HG03175 (cell line): Measurements from ENCODE around the gene CLEC12A.
A peak's percentile ranks its signal among the peaks of the same experiment; 100 is the strongest.
"Not testable (repeated sequence)": the region's sequence is repeated elsewhere in the genome, so short reads cannot be mapped to it uniquely, and the experiment has no call there.

Source experiments
- ATAC-seq: cut with Tn5 transposase; IDR thresholded peaks from one replicate; pipeline ENCODE4 v1.9.1; 2021; ENCODE audit warnings: mild to moderate bottlenecking, moderate library complexity; ENCODE audit not compliant: unreplicated experiment

Gene CLEC12A

DNA sequence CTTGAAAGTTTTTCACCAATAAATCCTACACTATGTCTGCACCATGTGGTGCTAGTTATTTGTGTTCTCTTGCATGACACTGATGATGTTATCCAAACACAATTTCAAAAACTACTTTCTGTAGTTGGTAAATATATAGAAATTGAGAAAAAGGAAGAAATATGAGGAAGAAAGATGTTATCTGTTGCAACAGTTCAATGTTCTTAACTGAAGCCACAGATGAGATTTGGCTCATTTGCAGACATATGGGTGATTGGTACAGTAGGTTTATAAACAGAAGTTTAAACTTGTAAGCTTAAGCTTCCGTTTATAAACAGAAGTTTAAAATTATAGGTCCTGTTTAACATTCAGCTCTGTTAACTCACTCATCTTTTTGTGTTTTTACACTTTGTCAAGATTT lies at the start of gene CLEC12A:
Gene CLEC12A (plus strand): TSS at position 229 of the 400 bp plus-strand sequence. CDS start 188 bp downstream, outside the sequence.
- no peak for ATAC-seq

DNA sequence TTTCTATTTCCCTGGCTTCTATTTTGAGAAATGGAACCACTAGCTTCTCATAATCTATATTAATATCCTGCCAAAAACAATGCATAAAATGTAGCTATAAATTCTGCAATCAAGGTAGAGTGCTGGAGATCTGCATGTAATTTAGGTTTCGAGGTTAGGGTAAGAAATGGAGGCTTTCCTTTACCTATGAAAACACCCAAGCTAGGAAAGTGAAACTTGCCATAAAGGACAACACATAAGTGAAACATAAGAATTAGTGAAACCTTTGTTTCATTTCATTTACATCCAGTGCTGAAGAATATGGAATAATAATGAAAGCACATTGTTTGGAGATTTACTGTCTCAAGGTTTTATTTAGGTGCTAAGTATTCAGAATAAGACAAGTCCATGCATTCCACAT lies 48.8 kb upstream of the CLEC12A start:
- ATAC-seq: no peak

DNA sequence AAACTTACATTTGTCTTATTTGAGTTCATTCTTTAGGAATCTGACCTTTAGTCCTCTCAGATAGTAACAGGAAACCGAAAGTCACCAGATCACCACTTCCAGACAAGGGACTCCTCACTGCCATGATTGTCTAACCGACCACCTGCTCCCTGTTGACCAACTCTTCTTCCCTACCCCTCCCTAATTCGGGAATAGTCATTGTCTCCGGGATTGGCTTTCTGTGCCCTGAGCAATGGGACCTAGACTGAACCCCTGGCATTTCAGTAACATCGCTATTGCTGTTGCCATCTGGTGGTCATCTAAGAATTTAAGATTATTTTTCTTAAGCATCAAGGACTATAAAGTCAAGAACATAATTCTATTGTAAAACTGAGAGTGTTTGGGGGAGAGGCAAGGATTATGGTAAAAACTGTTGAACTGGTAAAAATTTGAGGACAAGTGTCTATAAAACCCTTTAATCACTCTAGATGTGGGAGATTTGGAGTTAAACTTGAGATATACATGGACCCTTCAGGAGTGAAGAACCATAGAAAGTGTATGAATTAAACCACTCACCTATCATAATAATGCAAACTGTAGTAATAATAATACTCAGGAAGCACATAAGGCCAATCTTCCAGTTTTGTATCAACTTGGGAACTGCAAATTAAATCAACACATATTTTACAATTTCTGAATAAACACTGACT lies 45.4 kb upstream of the CLEC12A start:
- no peak for ATAC-seq

DNA sequence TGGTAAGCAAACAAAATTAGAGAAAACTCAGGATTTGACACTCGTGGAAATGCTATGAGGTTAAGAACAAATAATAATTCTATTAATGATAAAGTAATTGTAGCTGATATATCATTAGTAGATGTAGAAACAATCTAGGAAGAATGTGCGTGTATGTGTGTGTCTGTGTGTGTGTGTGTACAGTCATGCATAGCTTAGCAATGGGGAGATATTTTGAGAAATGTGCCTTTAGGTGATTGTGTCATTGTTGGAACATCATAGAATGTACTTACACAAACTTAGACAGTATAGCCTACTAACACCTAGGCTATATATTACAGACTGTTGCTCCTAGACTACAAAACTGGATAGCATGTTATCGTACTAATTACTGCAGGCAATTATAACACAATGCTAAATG lies 44.3 kb upstream of the CLEC12A start:
- no peak for ATAC-seq

DNA sequence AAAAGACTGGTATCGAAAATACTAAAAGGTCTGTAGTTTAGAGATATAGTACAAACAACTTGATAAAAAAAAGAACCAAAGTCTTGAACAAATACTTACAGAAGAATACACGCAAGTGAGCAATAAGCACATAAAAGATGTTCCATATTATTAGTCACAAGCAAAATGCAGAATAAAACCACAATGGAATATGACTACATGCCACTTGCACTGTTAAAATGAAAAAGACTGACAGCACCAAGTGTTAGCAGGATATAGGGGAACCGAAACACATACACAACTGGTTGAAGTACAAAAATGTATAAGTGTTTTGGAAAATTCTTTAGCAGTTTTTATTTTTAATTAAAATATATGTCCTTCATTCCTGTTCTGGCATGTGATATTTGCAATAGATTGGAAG lies 42.6 kb upstream of the CLEC12A start:
- no peak for ATAC-seq

DNA sequence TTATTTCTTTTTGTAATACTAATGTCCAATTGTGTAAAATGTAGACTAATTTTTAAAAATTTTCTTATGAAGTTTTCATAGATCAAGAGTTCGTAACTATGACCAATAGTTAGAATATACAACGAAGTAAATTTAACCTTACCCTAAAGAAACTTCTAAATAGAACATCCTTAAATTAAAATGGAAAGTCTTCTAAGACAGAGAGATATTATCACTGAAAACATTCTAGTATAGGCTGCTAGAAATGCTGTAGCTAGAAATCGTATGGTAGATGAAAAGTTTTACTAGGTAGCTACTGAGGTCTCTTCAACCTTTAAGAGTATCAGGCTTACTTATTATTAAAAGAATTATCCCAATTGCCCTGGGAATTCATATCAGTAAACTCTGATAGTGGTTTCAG lies 40.0 kb upstream of the CLEC12A start:
- ATAC-seq: no peak

DNA sequence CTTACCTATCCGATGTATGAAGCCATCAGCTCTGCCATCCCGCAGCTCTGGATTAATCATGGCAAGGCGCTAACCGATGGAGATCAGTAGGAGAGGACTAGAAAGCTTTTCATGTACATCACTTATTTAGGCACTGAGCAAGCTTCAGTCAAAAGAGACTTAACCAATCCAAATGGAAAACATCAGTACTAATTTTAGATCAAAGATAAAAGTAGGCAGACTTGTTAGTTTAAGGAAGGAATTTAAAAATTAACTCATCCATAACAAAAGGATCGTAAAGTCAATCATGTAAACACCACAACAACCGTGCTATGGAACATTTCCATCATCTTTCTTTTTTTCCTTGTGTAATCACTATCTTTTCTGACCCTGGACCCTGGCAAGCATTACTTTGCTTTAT lies 38.9 kb upstream of the CLEC12A start, which contains the start of gene CLEC2A:
Gene CLEC2A (minus strand): TSS at position 101 of the 400 bp plus-strand sequence. CDS start 41 bp downstream, at position 60.
- ATAC-seq: no peak

DNA sequence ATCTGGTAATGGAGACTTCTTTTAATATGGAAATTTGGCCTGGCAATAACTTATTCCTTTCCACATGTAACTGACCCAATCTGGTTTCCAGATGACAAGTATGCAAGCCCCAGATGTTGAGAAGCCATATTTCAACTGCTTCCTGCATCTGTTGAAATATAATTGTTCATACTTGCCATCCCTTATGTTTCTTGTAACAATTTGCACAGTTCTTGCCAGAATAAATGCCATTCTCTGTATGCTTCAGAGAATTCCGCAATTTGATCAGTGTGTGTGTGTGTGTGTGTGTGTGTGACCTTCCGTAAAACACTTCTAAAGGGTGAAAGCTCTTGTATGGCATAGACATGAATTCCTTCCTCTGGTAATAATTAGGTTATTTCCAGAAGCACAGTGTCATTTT lies 37.3 kb upstream of the CLEC12A start:
- ATAC-seq: no peak

DNA sequence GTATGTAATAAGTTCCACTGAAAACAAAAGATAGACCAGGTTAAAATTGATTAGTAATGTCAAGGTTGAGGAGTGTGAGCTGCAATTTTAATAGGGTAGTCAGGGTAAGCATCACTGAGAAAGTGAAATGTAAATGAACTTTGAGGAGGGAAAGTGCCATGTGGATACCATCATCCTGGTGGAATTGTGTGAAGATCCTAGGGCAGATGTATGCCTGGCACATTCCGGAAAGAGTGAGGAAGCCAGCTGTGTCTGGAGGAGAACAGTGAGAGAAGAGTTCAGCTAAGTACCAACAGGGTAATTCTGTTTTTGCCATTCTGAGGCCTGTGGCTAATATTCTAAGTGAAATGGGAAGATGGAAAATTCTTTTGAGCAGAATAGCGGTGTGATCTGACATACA lies 36.2 kb upstream of the CLEC12A start:
- no peak for ATAC-seq

DNA sequence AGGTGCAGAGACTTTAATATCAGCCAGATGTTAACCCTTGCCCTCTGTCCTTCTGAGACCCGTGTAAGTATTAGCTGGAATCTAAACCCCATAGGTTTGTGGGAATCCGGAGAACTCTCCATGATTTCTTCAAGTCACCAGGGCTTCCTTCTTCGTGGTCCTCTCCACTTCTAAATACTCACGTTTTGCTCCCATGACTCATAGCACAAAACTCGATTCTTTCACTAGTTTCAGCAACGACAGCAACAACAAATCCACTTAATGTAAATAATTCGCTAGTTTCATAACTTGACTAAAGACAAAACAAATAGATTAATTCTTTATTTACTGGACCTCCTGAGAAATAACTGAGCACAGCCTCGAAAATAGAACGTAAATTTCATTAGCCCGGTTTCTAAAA lies 34.6 kb upstream of the CLEC12A start:
- ATAC-seq: no peak

DNA sequence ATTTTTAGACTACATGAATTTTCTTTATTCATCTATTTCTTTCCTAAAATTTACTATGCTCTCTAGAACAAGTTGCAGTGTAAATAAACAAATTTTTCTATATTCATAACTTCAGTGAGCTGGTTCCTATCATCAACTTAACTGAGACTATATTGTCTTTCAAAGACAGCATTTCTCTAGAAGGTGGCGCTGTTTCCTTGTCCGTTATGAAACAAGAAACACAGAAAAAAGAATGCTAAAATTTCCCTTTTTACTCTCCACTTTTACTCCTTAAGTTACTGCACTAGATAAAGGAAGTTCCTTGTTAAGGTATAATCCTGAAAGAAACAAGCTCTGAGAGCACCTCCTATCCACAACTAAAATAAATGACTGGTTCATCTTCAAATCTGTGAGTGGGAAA lies 30.8 kb upstream of the CLEC12A start:
- ATAC-seq: no peak

DNA sequence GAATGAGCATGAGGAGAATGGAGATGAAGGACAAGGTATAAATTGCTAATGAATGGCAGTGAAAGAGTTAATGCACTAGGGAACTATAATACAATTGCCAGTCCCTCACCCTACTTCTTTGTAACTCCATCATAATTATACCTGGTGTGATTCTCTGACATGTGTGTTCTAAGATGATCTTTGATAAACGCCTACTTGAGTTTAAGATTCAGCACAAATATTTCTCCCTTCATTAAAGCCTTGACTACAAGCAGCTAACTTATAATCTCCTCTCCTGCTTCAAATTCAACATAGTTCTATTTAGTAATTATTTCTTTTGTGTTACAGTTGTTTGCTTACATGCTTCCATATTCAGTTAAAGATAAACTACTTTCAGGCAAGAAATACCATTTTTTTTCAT lies 29.4 kb upstream of the CLEC12A start:
- ATAC-seq: no peak

DNA sequence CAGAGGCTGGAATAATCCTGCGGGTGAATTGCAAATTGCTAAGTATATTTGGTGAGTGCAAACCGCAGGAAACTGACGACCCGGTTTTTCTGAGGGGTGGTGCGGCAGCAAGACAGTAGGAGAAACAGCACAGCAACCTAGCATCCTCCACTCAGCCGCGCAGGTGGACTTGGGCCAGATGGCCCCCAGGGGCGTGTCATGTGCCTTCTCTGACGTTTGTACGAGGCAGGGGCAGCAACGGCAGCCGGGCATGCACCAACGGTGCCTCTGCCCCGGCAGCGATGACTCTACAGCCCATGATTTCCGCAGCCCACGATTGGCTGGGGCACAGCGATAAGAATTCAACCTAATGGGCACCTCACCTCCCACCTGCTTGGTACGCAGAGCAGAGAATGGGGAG lies 28.0 kb upstream of the CLEC12A start:
- ATAC-seq: no peak

DNA sequence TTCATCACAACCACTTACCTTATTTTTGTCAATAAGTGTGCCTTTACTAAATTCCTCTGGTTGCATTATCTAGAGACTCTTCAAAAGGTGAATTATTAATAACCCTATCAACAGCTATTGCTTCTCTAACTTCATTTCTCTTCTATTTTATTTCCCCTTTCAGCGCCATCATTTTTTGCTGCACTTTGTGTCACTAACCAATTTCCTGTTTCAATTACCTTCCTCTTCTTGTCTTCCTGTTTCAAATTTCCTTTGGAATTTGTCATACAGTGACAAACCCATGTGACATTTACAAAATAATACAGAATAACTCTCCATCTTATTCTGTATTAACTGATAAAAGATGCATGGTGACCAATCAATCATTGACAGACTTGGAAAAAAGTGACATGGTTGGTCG lies 26.8 kb upstream of the CLEC12A start:
- ATAC-seq: no peak

DNA sequence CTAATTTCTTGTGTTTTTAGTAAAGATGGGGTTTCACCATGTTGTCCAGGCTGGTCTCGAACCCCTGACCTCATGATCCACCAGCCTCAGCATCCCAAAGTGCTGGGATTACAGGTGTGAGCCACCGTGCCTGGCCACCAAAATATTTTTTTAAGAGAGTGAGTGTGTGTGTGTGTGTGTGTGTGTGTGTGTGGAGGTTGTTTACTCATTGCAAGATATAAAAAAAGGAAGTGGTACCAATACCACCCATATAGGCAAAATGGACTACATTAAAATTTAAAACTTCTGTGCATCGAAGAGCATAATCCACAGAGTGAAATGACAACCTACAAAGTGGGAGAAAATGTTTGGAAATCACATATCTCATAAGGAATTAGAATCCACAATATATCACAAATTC lies 23.5 kb upstream of the CLEC12A start:
- no peak for ATAC-seq

DNA sequence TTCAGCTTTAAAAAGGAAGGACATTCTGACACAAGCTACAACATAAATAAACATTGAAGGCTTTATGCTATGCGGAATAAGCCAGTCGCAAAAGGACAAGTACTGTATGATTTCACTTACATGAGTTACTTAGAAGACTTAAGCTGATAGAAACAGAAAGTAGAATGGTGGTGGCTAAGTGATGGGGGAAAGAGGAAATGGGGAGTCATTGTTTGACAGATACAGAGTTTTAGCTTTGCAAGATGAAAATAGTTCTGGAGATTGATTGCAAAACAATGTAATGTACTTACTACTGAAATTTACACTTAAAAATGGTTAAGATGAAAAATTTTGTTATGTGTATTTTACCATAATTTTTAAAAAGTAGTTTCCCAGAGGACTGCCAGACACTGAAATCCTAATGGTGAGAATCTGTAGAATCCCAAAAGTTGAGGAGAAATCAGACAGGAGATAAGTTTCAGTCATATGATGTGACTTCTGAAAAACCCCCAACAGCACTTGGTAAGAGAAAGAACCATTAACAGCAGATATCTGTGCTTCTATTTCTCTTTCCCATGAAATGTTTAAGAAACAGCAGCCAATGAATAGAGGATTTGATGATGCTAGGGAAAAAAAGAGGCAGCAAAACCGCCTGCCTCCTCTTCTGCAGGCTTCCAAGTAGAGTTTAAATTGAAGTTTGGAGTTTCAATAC lies 22.5 kb upstream of the CLEC12A start:
- peak; percentile 91 for ATAC-seq

DNA sequence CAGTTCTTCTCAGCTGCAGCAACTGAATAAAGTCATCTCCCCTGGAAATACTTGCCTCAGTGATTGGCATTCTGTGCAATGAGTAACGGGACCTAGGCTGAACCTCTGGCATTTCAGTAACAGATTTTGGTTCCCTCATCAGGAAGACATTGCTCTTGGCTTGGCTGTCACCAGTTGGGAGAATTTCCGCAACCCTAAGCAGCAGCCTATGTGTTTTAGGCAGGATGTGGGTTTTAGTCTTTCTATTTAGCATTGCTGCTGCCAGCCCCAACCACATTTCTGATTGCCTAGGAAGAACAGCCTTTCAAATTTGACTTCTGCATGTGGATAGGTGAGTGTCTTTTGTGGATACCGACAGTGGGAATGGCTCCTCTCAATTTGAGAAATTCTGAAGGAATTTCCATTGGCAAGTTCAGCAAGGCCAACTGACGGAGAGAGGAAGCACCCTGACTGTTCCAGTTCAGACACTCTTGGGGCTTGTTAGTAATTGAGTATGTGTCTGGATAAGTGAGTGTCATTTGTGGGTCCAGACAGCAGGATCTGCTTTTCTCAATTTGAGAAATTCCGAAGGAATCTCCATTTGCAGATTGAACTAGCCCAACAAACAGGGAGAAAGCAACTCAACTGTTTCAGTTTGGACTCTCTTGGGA lies 20.1 kb upstream of the CLEC12A start:
- ATAC-seq: no peak

DNA sequence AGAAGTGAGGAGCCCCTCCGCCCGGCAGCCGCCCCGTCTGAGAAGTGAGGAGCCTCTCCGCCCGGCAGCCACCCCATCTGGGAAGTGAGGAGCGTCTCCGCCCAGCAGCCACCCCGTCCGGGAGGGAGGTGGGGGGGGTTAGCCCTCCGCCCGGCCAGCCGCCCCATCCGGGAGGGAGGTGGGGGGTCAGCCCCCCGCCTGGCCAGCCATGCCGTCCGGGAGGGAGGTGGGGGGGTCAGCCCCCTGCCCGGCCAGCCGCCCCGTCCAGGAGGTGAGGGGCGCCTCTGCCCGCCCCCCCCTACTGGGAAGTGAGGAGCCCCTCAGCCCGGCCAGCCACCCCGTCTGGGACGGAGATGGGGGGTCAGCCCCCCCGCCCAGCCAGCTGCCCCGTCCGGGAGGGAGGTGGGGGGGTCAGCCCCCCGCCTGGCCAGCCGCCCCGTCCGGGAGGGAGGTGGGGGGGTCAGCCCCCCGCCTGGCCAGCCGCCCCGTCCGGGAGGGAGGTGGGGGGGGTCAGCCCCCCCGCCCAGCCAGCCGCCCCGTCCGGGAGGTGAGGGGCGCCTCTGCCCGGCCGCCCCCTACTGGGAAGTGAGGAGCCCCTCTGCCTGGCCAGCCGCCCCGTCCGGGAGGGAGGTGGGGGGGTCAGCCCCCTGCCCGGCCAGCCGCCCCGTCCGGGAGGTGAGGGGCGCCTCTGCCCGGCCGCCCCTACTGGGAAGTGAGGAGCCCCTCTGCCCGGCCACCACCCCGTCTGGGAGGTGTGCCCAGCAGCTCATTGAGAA lies 18.1 kb upstream of the CLEC12A start:
- not testable (repeated sequence) for ATAC-seq

DNA sequence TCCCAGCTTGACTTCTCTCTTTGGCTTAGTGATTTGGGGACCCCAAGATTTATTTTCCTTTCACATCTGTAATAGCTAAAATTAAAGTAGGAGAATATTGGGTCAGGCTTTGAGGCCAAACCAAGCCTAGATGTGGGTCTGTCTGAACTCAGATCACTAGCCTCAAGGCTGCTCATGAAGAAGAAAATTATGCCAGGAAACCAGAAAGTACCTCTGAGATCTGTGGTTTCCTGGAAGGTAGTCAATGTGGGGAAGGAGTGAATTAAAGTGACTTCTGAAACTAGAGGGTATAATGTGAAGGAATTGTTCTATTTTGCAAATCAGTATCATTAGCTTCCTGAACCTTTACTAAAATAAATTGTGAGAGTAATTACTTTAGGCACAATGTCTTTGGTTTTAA lies 13.4 kb upstream of the CLEC12A start:
- no peak for ATAC-seq

DNA sequence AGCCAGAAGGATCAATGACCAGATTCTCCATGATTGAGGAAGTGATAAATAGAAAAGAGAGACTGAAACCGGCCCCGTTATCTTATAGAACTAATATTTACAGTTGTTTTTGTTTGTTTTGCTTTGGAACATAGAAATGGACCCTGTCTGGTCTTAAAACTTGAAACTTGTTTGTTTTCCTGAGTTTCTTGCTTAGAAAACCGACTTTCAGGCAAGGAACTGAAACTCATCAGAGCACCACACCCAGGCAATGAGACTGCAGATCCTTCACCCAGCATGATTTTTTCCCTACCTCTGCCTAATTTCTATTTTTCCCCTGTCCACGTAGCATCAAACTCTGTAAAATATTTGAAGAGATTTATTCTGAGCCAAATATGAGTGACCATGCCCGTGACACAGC lies 10.6 kb upstream of the CLEC12A start:
- ATAC-seq: no peak

DNA sequence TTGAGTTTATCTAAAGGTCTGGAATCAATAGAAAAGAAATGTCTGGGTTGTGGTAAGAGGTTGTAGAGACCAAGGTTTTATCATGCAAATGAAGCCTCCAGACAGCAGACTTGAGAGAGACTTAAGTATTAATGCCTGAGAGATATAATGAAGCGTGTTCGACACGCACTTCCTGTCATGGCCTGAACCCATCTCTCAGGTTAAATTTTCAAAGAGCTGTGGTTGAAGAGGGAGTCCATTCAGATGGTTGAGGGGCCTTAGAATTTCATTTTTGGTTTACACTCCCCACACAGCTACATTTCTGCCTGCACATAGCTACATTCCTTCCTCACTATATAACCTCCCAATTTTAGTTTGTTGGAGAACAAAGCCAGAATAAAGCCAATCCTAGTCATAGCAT lies 10.1 kb upstream of the CLEC12A start:
- ATAC-seq: peak; percentile 59
